ENCODE results near the gene CLHC1. TPM values are rescaled to one million over a fixed set of nuclear protein-coding genes. Genes with fewer than 3 reads are reported as not detected.
"Not testable (repeated sequence)": the region's sequence is repeated elsewhere in the genome, so short reads cannot be mapped to it uniquely, and the experiment has no call there.

The CLHC1 gene
- total RNA-seq (2014; rRNA removed; shearing (Covaris generic)), result 10.5 and 11.3 TPM in 2 replicates

- H3K27me3 ChIP-seq, result no peaks in the 10 kb centered on the region
- peaks cover 43% of the 10 kb centered on the region for H3K36me3 ChIP-seq
- no peaks in the 10 kb centered on the region; the same call in 1 of the 2 replicates for H3K4me1 ChIP-seq
- H3K4me3 ChIP-seq, result peak within 1 kb of the TSS; percentile 76
- peak within 1 kb of the TSS; percentile 94 for H3K27ac ChIP-seq
- H3K9me3 ChIP-seq (replicated peaks), result no peaks in the 10 kb centered on the region
- peak; percentile 94 to 98 for DNase-seq
Observed at GRCh38 chr2:55232084-55232862, at the start of gene CLHC1, which contains the start of gene RPS27A. Gene CLHC1 (minus strand): TSS chr2:55232293. CDS start chr2:55222411, 9,882 bp downstream. Gene RPS27A (plus strand): TSS chr2:55232688. CDS start chr2:55232825, 137 bp downstream.

GRCh38 chr2:55280851-55281546 is 48.9 kb upstream of the CLHC1 start:
- H3K27me3 ChIP-seq; H3K4me1 ChIP-seq; H3K4me3 ChIP-seq; H3K9me3 ChIP-seq (replicated peaks); H3K27ac ChIP-seq; DNase-seq: not testable (repeated sequence)
- H3K36me3 ChIP-seq, result peaks cover 20% of the 10 kb centered on the region; the same call in 1 of the 2 replicates

DNA sequence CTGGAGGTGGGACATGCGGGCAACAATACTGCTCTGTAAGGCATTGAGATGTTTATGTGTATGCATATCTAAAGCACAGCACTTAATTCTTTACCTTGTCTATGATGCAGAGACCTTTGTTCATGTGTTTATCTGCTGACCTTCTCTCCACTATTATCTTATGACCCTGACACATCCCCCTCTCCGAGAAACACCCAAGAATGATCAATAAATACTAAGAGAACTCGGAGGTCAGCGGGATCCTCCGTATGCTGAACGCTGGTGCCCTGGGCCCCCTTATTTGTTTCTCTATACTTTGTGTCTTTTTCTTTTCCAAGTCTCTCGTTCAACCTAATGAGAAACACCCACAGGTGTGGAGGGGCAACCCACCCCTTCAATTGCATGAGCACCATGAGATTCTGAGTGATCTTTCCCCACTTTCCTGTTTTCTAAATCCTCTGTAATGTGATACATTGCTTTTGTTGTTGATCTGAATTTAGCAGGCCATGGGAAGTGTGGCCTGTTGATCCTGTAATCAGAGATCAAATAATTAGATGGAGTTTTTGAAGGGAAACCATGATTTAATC is 47.8 kb upstream of the CLHC1 start:
- Histone ChIP-seq H3K4me3 (peak overlapping the region; percentile 37), H3K36me3 (peaks cover 20% of the 10 kb centered on the region; the same call in 1 of the 2 replicates)
- not testable (repeated sequence) for H3K4me1 ChIP-seq; H3K9me3 ChIP-seq (replicated peaks); H3K27me3 ChIP-seq; H3K27ac ChIP-seq
- DNase-seq, result peak in 1 of 2 experiments; percentile 37

- H3K27me3 ChIP-seq; H3K9me3 ChIP-seq (replicated peaks); H3K4me1 ChIP-seq: not testable (repeated sequence)
- H3K36me3 ChIP-seq, result peaks cover 20% of the 10 kb centered on the region; the same call in 1 of the 2 replicates
- peak; percentile 28 to 45 for DNase-seq
- peak overlapping the region; percentile 37 for H3K4me3 ChIP-seq
- H3K27ac ChIP-seq, result peak overlapping the region; percentile 3; the same call in 1 of the 2 replicates
Observed at GRCh38 chr2:55279214-55279835, 47.2 kb upstream of the CLHC1 start.

- Histone ChIP-seq H3K27ac (no peak overlapping the region), H3K4me3 (no peak overlapping the region), H3K27me3 (no peaks in the 10 kb centered on the region), H3K4me1 (peaks cover 6% of the 10 kb centered on the region), H3K36me3 (0 out of 2 replicates have a peak, but pooled peaks cover 2% of the 10 kb centered on the region), H3K9me3 (replicated peaks) (no peaks in the 10 kb centered on the region)
- no peak for DNase-seq
Observed at GRCh38 chr2:55277310-55277709, 45.2 kb upstream of the CLHC1 start.

DNA sequence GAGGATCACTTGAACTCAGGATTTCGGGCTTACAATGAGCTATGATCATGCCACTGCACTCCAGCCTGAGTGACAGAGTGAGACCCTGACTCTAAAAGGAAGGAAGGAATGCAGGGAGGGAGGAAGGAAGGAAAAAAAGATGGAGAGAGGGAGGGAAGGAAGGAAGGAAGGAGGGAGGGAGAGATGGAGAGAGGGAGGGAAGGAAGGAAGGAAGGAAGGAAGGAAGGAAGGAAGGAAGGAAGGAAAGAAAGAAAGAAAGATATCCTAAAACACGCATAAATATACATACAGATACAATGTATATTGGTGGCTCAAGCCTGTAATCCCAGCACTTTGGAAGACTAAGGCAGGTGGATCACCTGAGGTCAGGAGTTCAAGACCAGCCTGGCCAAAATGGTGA is 42.3 kb upstream of the CLHC1 start:
- H3K4me3 ChIP-seq; DNase-seq; H3K27ac ChIP-seq; H3K27me3 ChIP-seq; H3K36me3 ChIP-seq; H3K4me1 ChIP-seq; H3K9me3 ChIP-seq (replicated peaks): not testable (repeated sequence)

GRCh38 chr2:55269645-55269990 is 37.5 kb upstream of the CLHC1 start:
- Histone ChIP-seq H3K4me1 (0 out of 2 replicates have a peak, but pooled peaks cover 3% of the 10 kb centered on the region), H3K4me3 (peak overlapping the region; percentile 71), H3K36me3 (peaks cover 3% of the 10 kb centered on the region; the same call in 1 of the 2 replicates), H3K27me3 (no peaks in the 10 kb centered on the region), H3K9me3 (replicated peaks) (no peaks in the 10 kb centered on the region), H3K27ac (peak overlapping the region; percentile 49)
- peak in 1 of 2 experiments; percentile 51 for DNase-seq

DNA sequence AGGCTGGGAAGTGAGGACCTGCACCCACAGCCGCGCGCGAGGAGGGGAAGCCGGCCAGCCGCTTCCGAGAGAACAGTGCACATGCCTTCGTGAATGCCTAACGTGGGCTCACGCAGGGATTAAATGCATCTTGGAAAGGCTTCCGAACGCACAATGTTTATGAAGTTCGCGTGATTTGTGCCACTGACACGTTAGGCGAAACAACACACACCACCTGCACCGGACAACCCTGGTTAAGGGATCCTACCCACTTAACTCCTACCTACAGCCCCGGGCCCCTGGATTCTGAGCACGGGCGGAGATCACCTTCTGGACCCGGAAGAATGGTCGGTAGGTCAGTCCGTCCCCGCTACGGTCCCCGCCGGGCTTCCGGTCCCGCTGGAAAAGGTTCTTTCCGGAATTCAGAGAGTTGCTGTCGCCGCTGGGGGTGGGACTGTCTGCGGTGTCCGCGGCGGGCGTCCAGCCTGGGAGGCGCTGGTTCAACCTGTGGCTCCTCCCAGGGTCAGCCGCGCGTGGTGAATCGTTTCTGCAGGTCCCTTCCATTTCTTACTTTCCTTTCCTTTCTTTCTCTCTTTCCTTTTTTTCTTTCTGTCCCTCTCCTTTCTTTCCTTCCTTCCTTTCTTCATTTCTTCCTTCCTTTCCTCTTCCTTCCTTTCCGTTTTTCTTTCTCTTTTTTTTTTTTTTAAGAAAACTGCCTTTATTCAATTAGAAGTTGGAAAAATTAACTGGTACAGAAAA is 37.0 kb upstream of the CLHC1 start, which contains the start of gene MTIF2:
MTIF2 (minus strand) TSS at position 325 of the 738 bp plus-strand sequence. CDS start 5,373 bp downstream, outside the sequence.
- Histone ChIP-seq H3K27me3 (no peaks in the 10 kb centered on the region), H3K27ac (peak within 1 kb of the TSS; percentile 49), H3K4me1 (0 out of 2 replicates have a peak, but pooled peaks cover 3% of the 10 kb centered on the region), H3K36me3 (peaks cover 3% of the 10 kb centered on the region), H3K9me3 (replicated peaks) (no peaks in the 10 kb centered on the region), H3K4me3 (peak within 1 kb of the TSS; percentile 71)
- DNase-seq, result peak; percentile 98

DNA sequence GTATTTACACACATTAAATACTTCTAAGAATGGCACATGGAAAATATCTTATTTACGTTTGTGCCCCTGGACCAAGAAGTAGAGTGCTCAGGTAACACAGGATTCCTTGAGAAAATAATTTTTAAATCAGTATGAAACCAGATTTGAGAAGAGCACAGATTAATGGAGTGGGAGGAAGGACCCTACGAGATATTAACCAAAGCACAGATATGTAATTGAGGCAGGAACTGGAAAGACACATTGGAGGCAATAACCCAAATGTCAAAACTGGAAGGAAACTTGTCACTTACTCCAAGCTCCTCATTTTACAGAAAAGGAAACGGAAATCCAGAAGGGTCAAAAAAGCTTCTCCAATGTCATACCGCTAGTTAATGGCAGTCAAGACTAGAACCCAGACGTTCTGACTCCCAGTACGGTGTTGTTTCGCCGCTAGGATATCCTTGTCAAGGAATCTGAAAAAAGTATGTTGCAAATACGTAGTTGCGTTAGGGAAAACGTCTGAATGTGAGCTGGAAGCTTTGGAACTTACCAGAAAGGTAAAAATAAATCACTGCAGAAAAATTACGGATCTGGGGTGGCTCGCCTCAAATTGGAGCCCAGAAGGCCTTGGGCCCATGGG is 36.3 kb upstream of the CLHC1 start:
- Histone ChIP-seq H3K27me3 (no peaks in the 10 kb centered on the region), H3K27ac (peak overlapping the region; percentile 49), H3K36me3 (peaks cover 8% of the 10 kb centered on the region), H3K9me3 (replicated peaks) (no peaks in the 10 kb centered on the region), H3K4me1 (0 out of 2 replicates have a peak, but pooled peaks cover 3% of the 10 kb centered on the region), H3K4me3 (peak overlapping the region; percentile 71)
- DNase-seq, result no peak

- not testable (repeated sequence) for H3K9me3 ChIP-seq (replicated peaks); DNase-seq; H3K27me3 ChIP-seq; H3K27ac ChIP-seq; H3K4me3 ChIP-seq; H3K4me1 ChIP-seq
- H3K36me3 ChIP-seq, result peaks cover 54% of the 10 kb centered on the region
Observed at GRCh38 chr2:55259586-55259985, 27.5 kb upstream of the CLHC1 start.

DNA sequence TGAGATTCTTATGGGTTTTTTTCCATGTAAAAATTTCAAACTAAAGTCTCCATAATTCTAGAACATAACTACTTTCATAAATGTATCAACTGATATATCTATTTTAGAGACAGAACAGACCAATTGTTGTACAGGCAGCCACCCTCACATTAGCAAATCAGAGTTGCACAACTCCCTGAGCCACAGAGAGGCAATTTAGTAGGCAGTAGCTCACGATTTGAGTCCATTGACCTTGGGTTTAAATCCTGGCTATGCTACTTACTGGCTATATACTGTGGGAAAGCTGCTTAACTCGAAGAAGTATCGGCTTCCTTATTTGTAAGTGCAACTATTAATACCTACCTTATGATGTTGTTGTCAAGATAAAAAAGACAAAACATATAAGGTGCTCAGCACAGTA is 20.7 kb upstream of the CLHC1 start:
- Histone ChIP-seq H3K27ac (no peak overlapping the region), H3K9me3 (replicated peaks) (no peaks in the 10 kb centered on the region), H3K4me3 (no peak overlapping the region), H3K27me3 (no peaks in the 10 kb centered on the region), H3K36me3 (peaks cover 46% of the 10 kb centered on the region), H3K4me1 (no peaks in the 10 kb centered on the region)
- DNase-seq, result no peak

GRCh38 chr2:55247025-55247424 is 14.9 kb upstream of the CLHC1 start:
- H3K36me3 ChIP-seq, result peaks cover 44% of the 10 kb centered on the region
- no peaks in the 10 kb centered on the region for H3K9me3 ChIP-seq (replicated peaks)
- no peaks in the 10 kb centered on the region for H3K4me1 ChIP-seq
- no peak overlapping the region for H3K27ac ChIP-seq
- no peaks in the 10 kb centered on the region for H3K27me3 ChIP-seq
- DNase-seq, result no peak
- no peak overlapping the region for H3K4me3 ChIP-seq

DNA sequence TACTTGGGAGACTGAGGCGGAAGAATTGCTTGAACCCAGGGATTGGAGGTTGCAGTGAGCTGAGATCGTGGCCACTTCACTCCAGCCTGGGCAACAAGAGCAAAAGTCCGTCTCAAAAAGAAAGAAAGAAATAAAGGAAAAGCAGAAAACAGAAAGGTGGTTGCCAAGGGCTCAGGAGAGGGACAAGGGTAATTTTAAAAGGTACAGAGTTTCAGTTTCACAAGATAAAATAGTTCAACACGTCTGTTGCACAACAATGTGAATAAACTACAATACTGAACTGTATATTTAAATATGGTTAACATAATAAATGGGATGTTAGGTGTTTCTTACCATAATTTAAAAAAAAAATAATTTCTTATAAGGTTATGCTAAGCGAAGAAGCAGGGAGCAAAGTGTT is 13.3 kb upstream of the CLHC1 start:
- Histone ChIP-seq H3K36me3 (peaks cover 46% of the 10 kb centered on the region), H3K4me3 (no peak overlapping the region), H3K4me1 (no peaks in the 10 kb centered on the region), H3K27ac (no peak overlapping the region), H3K9me3 (replicated peaks) (no peaks in the 10 kb centered on the region), H3K27me3 (no peaks in the 10 kb centered on the region)
- DNase-seq, result no peak
